HG03521 (cell line): ENCODE measurements around the gene TAF6.

Source experiments
- ATAC-seq: cut with Tn5 transposase; IDR thresholded peaks from one replicate; pipeline ENCODE4 v1.9.1; 2021; ENCODE audit warnings: mild to moderate bottlenecking, moderate library complexity; ENCODE audit not compliant: unreplicated experiment

TAF6 gene

DNA sequence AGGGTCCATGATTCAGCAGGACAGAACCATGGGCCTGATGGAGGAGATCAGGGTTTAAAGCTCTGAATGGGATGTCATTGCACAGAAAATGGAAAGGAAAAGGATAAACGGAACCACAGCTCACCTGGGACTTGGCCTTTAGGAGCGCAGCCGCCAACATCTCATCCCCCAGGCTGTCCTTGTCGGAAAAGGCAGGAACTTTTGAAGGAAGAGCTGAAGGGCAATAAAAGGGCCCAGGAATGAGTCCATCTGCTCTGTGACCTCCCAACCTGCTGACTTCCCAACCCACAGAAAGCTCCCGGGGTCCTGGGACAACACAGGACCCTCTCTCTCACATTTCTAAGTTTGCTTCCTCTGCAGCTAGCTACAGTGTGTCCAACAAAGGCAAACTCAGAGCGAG lies 43.7 kb downstream of the TAF6 start:
- ATAC-seq, result no peak

DNA sequence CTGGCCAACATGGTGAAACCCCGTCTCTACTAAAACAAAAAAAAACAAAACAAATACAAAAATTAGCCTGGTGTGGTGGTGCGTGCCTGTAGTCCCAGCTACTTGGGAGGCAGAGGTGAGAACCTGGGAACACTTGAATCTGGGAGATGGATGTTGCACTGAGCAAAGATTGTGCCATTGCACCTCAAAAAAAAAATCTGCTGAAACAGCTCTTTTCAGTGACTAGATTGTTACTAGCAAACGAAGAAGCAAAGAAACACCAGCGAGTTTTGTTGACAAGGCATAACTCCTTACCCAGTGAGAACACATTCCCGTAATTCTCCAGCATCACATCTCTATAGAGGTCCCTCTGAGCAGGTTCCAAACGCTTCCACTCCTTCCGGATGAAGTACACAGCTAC lies 44.3 kb downstream of the TAF6 start:
- no peak for ATAC-seq

DNA sequence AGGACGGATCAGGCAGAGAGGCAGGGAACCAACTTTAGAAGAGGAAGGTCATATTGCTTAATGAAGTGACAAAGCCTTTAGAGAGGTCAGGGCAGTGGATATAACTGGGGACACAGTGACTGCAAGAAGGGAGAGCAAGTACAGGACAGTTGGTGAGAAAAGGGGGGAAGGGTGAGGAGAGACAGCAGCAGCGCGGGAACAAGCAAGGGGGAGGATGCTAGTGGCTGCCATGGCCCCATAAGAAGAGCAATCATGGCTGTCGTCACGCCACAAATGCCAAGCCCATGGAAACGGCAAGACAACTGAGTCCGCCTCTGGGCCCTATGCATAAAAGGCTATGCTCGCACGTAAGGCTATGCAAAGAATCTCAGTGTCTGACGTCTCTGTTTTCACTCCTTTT lies 46.7 kb downstream of the TAF6 start:
- no peak for ATAC-seq

- ATAC-seq, result no peak
Observed at GRCh38 chr7:100071018-100071723, 48.0 kb downstream of the TAF6 start.

- no peak for ATAC-seq
Observed at GRCh38 chr7:100069991-100070390, 49.2 kb downstream of the TAF6 start.

DNA sequence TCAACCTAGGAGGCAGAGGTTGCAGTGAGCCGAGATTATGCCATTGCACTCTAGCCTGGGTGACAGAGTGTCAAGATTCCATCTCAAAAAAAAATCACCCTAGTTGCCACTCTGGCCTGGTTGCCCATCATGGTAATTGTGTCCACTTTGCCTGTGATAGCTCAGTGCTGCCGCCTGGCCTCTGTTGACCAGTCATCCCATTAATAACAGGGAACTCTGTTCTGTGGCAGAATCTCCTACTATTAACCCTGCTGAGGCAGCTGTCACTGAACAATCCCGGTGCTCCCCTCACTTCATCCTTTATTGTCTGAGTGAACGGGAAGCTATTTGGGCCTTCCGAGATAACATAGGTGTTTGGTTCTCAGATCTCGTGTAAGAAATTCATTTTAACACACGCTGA lies 52.2 kb downstream of the TAF6 start:
- ATAC-seq, result no peak

- ATAC-seq, result no peak
Observed at GRCh38 chr7:100065452-100066186, 53.5 kb downstream of the TAF6 start.

DNA sequence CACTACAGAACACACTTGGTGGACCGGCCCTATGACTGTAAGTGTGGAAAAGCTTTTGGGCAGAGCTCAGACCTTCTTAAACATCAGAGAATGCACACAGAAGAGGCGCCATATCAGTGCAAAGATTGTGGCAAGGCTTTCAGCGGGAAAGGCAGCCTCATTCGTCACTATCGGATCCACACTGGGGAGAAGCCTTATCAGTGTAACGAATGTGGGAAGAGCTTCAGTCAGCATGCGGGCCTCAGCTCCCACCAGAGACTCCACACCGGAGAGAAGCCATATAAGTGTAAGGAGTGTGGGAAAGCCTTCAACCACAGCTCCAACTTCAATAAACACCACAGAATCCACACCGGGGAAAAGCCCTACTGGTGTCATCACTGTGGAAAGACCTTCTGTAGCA lies 55.0 kb downstream of the TAF6 start:
- ATAC-seq, result no peak

- no peak for ATAC-seq
Observed at GRCh38 chr7:100063376-100063775, 55.8 kb downstream of the TAF6 start.

DNA sequence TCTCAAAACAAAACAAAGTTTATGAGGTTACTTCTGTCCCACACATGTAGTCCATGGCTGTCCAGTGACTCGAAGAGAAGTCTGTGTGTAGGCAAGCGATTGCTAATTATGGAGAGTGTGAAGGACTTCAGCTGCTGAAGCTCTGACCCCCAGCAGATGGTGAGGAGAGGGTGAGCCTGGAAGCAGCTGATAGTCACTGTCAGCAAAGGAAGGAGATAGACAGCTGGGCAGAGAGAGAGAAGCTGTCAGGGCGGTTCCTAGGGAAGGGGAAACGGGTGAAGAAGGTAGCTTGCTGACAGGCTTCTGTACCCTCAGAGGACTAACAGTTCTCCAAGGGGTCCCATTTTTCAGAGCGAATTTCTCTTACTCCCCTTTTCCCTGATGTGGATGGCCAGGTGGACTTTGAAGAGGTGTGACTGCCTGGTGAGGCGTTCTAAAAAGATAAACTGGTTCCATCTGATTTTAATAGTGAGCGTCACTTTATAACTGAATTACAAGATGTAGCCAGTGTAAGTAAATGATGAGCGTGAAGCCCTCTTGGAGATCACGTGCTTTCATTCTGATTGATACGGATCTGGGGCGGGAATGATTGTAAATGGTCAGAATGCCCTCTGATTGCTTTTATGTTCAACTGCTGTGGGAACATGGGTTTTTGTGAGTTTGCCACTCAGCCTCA lies 57.5 kb downstream of the TAF6 start:
- no peak for ATAC-seq

- ATAC-seq, result no peak
Observed at GRCh38 chr7:100059251-100059739, 59.9 kb downstream of the TAF6 start.
